Stimulated activated naive B cell treated with anti-CD40 and anti-IgM and Interleukin-4, amounts not matched to agents 10 μg/mL and 1 μg/mL and 100 μg/mL, for 72 hours (primary cell): Measurements from ENCODE around the gene NMUR1.
"Not testable (repeated sequence)": the region's sequence is repeated elsewhere in the genome, so short reads cannot be mapped to it uniquely, and the experiment has no call there.

Experiments used
- ATAC-seq, 2 donors: fragments of 150-1000 bp; cut with Tn5 transposase; replicated peaks; 2 replicates each; pipeline ENCODE4 v1.10.0; 2021; ENCODE audit warnings: moderate library complexity in 1 of 2
- DNase-seq: peaks from one replicate; pipeline ENCODE4 v3.0.0; 2021
- H3K27ac Mint-ChIP-seq: one replicate; pipeline ENCODE4 v1.8.0; 2022; ENCODE audit warnings: mild to moderate bottlenecking, mixed read lengths
- H3K27me3 Mint-ChIP-seq, 2 donors: one replicate each; pipeline ENCODE4 v1.8.0; 2022; ENCODE audit warnings: mixed read lengths in 2 of 2
- H3K36me3 Mint-ChIP-seq, 2 donors: one replicate each; pipeline ENCODE4 v1.8.0; 2022; ENCODE audit warnings: mixed read lengths in 2 of 2, mild to moderate bottlenecking in 1 of 2
- H3K4me1 Mint-ChIP-seq, 2 donors: one replicate each; pipeline ENCODE4 v1.8.0; 2022; ENCODE audit warnings: mixed read lengths in 2 of 2, mild to moderate bottlenecking in 1 of 2
- H3K4me3 Mint-ChIP-seq, 2 donors: one replicate each; pipeline ENCODE4 v1.8.0; 2022; ENCODE audit warnings: mild to moderate bottlenecking in 2 of 2, mixed read lengths in 2 of 2, moderate library complexity in 1 of 2
- H3K9me3 Mint-ChIP-seq, 2 donors: one replicate each; pipeline ENCODE4 v1.8.0; 2022; ENCODE audit warnings: mixed read lengths in 2 of 2, mild to moderate bottlenecking in 1 of 2

NMUR1 gene

GRCh38 chr2:231565887-231566594 is 35.8 kb upstream of the NMUR1 start:
- H3K27ac Mint-ChIP-seq: no peak overlapping the region
- peaks cover 7 to 8% of the 10 kb centered on the region in 2 donors for H3K4me1 Mint-ChIP-seq
- DNase-seq: no peak
- no peaks in the 10 kb centered on the region for H3K9me3 Mint-ChIP-seq
- no peaks in the 10 kb centered on the region for H3K36me3 Mint-ChIP-seq
- ATAC-seq: no peak
- no peak overlapping the region for H3K4me3 Mint-ChIP-seq
- peaks cover 0 to 3% of the 10 kb centered on the region in 2 donors for H3K27me3 Mint-ChIP-seq

DNA sequence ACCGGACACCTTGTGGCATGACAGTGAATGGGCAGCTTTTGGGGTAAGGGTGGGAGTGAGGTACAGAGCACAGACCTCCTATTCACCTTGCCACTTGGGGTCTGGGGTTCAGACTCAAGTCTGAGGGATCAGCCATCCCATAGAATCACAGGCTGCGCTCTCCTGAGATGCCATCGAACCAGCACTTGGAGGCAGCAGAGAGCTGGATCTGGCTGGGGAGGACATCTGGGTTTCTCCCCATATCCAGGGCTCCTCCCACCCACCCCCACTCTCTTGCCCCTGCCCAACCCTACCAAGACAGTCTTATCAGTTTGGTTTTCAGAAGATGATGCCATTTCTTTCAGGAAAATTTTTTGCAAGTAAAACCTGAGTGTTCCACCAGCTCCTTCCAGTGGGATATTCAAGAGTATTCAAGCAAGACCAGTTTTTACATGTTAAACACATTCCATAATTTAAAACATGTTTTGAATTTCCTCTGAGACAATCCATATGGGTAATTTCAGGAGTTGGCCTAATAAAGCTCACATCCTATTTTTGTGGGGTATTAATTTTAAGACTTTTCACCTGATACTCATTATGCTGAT is 33.2 kb upstream of the NMUR1 start:
- peak; percentile 20 for DNase-seq
- Mint-ChIP-seq H3K4me1 (peaks cover under 1 to 2% of the 10 kb centered on the region in 2 donors), H3K9me3 (no peaks in the 10 kb centered on the region), H3K4me3 (no peak overlapping the region), H3K36me3 (no peaks in the 10 kb centered on the region), H3K27me3 (no peaks in the 10 kb centered on the region), H3K27ac (no peak overlapping the region)
- ATAC-seq: peak; percentile 83 to 88

DNA sequence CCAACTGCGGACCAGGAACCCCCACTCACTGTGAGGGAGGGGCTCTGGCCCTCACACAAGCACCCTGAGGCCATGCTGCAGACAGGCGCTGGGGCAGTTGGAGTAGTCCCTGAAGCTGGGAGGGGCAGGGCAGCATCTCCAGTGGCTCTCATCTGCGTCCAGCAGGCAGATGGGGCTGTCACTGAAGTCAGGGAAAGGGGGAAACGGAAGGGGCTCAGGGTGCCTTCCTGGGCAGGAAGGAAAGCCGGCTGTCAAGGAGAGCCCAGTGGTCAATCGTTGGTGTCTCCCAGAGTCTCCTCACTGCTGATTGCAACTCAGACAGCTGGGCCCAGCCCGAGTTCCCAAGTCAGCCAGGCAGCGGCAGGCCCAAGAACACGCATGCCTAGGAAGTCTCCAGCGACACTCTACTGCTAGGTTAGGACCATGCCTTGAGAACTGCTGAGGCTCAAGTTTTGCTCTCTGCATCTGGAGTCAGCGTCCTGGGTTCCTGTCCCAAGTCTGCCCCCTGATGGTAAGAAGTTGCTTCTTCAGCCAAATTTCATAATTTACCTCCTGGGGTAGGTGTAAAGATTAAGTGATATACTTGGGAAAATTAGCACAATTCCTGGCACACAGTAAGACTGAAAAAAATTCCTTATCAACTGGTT is 27.4 kb upstream of the NMUR1 start:
- no peak overlapping the region for H3K27ac Mint-ChIP-seq
- ATAC-seq (peak; percentile 93 to 94), DNase-seq (peak; percentile 44)
- peaks cover 8 to 14% of the 10 kb centered on the region in 2 donors for H3K9me3 Mint-ChIP-seq
- peaks cover 8 to 12% of the 10 kb centered on the region in 2 donors for H3K36me3 Mint-ChIP-seq
- H3K4me3 Mint-ChIP-seq: no peak overlapping the region
- no peaks in the 10 kb centered on the region for H3K27me3 Mint-ChIP-seq
- H3K4me1 Mint-ChIP-seq: peaks cover 18% of the 10 kb centered on the region in 2 donors

GRCh38 chr2:231556981-231557380 is 26.7 kb upstream of the NMUR1 start:
- H3K4me3 Mint-ChIP-seq: no peak overlapping the region
- H3K27ac Mint-ChIP-seq: no peak overlapping the region
- H3K27me3 Mint-ChIP-seq: no peaks in the 10 kb centered on the region
- H3K9me3 Mint-ChIP-seq: peaks cover 8 to 15% of the 10 kb centered on the region in 2 donors
- peaks cover 9 to 14% of the 10 kb centered on the region in 2 donors for H3K36me3 Mint-ChIP-seq
- peaks cover 18% of the 10 kb centered on the region in 2 donors for H3K4me1 Mint-ChIP-seq
- ATAC-seq (no peak), DNase-seq (no peak)

- not testable (repeated sequence) for H3K27ac Mint-ChIP-seq, H3K4me3 Mint-ChIP-seq, DNase-seq, H3K27me3 Mint-ChIP-seq, ATAC-seq
- H3K36me3 Mint-ChIP-seq: peaks cover 9 to 14% of the 10 kb centered on the region in 2 donors
- H3K9me3 Mint-ChIP-seq: peaks cover 8 to 15% of the 10 kb centered on the region in 2 donors
- peaks cover 18% of the 10 kb centered on the region in 2 donors for H3K4me1 Mint-ChIP-seq
Observed at GRCh38 chr2:231556496-231556895, 26.3 kb upstream of the NMUR1 start.

DNA sequence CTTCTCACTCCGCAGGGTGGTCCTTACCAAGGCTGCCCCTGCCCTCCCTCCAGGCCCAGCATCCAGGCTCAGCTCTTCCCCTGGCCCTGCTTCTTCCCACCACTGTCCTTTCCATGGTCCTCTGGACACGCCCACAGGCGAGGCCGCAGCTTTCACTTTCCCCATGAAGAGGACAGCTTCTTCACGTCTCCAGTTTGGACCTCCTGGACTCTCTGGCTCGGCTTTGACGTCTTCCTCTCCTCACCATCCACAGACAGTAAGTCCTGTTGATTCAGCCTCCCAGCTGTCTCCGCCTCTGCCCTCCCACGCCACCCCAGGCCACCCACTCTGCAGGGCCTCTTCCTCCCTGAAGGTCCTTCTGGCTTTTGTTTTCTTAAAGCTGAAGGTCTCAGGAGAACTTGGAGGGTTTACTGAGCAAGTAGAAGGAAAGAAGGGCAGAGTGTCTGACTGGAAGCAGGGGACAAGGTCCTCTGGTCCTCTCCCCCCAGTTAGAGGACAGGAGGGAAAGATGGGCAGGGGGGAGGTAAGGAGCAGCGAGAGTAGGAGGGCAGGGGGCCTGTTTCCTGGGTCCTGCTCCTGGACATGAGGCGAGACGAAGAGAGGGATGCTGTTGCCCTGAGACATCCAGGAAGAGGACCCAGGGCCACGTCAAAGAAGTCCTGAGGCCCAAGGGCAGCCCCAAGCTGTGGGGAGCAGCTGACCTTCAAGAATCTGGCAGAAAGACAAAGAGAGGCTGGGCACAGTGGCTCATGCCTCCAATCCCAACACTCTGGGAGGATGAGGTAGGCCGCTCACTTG is 24.7 kb upstream of the NMUR1 start:
- Mint-ChIP-seq H3K36me3 (peaks cover 9 to 16% of the 10 kb centered on the region in 2 donors), H3K4me3 (peak overlapping the region; percentile 70 to 78), H3K27ac (peak overlapping the region; percentile 81), H3K4me1 (peaks cover 20% of the 10 kb centered on the region in 2 donors), H3K27me3 (no peaks in the 10 kb centered on the region), H3K9me3 (peaks cover 8 to 15% of the 10 kb centered on the region in 2 donors)
- DNase-seq: no peak
- peak; percentile 30 to 41 for ATAC-seq

- Mint-ChIP-seq H3K4me3 (peak overlapping the region; percentile 70 to 78), H3K27me3 (no peaks in the 10 kb centered on the region), H3K9me3 (peaks cover 8 to 15% of the 10 kb centered on the region in 2 donors), H3K36me3 (peaks cover 9 to 16% of the 10 kb centered on the region in 2 donors), H3K4me1 (peaks cover 23 to 27% of the 10 kb centered on the region in 2 donors), H3K27ac (peak overlapping the region; percentile 81)
- ATAC-seq: peak; percentile 45 to 52
- no peak for DNase-seq
Observed at GRCh38 chr2:231554327-231554726, 24.1 kb upstream of the NMUR1 start.

DNA sequence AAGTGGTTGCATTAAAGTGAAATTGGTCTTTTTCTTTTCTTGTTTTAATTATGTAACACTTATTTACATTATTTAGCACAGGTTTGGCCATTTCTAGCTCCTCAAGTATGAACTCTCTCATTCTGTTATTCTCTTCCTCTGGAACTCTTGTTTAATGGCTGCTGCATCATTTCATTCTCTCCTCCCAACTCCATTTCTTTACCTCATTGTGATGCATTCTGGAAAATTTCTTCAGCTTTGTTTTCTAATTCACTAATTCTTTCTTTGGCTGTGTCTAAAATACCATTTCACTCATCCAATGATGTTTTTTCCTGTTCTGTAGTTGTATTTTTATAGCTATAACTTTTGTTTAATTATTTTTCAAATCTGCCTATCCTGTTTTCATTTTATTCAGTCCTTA is 22.5 kb upstream of the NMUR1 start:
- peaks cover 8 to 15% of the 10 kb centered on the region in 2 donors for H3K9me3 Mint-ChIP-seq
- peaks cover 9 to 16% of the 10 kb centered on the region in 2 donors for H3K36me3 Mint-ChIP-seq
- DNase-seq (no peak), ATAC-seq (no peak)
- peaks cover 0 to 6% of the 10 kb centered on the region in 2 donors for H3K27me3 Mint-ChIP-seq
- H3K27ac Mint-ChIP-seq: no peak overlapping the region
- peaks cover 31 to 35% of the 10 kb centered on the region in 2 donors for H3K4me1 Mint-ChIP-seq
- H3K4me3 Mint-ChIP-seq: peak overlapping the region in 1 of 2 donors; percentile 22

DNA sequence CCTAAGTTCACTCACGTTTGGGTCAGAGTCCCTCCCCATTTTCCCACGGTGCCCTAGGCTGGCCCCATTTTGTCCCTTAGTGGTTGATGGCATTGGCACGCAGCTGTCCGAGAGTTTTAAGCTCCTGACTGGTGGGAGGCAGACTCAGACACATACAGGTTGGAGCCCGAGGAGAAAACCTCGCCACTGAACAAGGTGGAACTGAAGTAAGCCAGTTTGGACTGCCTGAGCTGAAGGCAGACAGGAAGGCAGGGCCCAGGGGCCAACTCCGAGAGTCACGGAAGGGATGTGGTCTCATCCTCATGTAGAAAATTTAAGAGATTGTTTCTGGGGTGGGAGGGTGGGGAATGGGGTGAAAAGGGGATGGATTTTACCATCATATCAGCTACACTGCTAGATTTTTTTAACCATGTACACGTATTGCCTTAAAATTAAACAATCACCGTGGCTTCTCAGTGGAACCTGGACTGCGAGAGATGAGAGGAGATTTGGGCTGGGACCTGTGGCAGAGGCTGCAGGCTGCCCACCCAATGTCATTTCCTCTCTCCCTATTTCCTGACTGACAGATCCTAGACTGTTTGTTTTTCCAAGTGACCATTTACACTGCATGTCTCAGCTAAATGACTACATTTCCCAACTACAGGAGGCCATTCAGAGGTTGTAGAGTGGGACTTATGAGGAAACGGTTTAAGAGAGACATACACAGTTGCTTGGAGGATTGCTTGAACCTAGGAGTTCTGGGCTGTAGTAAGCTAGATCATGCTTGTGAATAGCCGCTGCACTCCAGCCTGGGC is 19.4 kb upstream of the NMUR1 start:
- Mint-ChIP-seq H3K4me1 (peaks cover 33 to 43% of the 10 kb centered on the region in 2 donors), H3K27ac (no peak overlapping the region), H3K36me3 (peaks cover 10 to 19% of the 10 kb centered on the region in 2 donors)

GRCh38 chr2:231548752-231549151 is 18.5 kb upstream of the NMUR1 start:
- H3K4me1 Mint-ChIP-seq: peaks cover 28 to 34% of the 10 kb centered on the region in 2 donors
- H3K27ac Mint-ChIP-seq: peak overlapping the region; percentile 14
- ATAC-seq: no peak

More for the DNA sequence above, 19.4 kb upstream of the NMUR1 start:
- no peak for ATAC-seq
- no peak overlapping the region for H3K4me3 Mint-ChIP-seq
- H3K27me3 Mint-ChIP-seq: peaks cover 0 to 6% of the 10 kb centered on the region in 2 donors
- DNase-seq: no peak
- H3K9me3 Mint-ChIP-seq: peaks cover 10 to 15% of the 10 kb centered on the region in 2 donors

DNA sequence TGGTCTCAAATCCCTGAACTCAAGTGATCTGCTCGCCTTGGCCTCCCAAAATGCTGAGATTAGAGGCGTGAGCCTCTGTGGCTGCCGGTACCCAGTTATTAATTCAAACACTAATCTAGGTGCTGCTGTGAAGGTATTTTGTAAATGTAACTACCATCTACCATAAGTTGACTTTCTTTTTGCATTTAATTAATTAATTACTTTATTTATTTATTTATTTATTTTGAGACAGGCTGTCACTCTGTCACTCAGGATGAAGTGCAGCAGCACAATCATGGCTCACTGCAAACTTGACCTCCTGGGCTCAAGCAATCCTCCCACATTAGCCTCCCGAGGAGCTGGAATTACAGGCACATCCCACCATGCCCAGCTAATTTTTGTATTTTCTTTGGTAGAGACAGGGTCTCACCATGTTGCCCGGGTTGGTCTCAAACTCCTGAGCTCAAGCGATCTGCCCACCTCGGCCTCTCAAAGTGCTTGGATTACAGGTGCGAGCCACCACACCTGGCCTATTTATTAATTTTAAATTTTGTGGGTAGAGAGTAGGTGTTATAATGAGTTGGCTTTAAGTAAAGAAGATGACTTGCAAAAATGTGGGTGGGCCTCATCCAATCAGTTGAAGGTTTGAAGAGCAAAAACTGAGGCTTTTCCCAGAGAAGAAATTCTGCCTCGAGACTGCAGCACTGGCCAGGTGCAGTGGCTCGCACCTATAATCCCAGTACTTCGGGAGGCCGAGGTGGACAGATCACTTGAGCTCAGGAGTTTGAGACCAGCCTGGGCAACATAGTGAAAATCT is 17.3 kb upstream of the NMUR1 start:
- Mint-ChIP-seq H3K4me1 (peaks cover 28 to 33% of the 10 kb centered on the region in 2 donors), H3K27ac (no peak overlapping the region), H3K9me3 (peaks cover 2 to 5% of the 10 kb centered on the region in 2 donors), H3K36me3 (peaks cover 2 to 7% of the 10 kb centered on the region in 2 donors), H3K4me3 (no peak overlapping the region), H3K27me3 (peaks cover 0 to 6% of the 10 kb centered on the region in 2 donors)
- DNase-seq (no peak), ATAC-seq (no peak)

More at GRCh38 chr2:231548752-231549151, 18.5 kb upstream of the NMUR1 start:
- peaks cover 10 to 17% of the 10 kb centered on the region in 2 donors for H3K36me3 Mint-ChIP-seq
- no peak for DNase-seq
- H3K27me3 Mint-ChIP-seq: peaks cover 0 to 6% of the 10 kb centered on the region in 2 donors
- H3K4me3 Mint-ChIP-seq: no peak overlapping the region
- peaks cover 10 to 12% of the 10 kb centered on the region in 2 donors for H3K9me3 Mint-ChIP-seq

DNA sequence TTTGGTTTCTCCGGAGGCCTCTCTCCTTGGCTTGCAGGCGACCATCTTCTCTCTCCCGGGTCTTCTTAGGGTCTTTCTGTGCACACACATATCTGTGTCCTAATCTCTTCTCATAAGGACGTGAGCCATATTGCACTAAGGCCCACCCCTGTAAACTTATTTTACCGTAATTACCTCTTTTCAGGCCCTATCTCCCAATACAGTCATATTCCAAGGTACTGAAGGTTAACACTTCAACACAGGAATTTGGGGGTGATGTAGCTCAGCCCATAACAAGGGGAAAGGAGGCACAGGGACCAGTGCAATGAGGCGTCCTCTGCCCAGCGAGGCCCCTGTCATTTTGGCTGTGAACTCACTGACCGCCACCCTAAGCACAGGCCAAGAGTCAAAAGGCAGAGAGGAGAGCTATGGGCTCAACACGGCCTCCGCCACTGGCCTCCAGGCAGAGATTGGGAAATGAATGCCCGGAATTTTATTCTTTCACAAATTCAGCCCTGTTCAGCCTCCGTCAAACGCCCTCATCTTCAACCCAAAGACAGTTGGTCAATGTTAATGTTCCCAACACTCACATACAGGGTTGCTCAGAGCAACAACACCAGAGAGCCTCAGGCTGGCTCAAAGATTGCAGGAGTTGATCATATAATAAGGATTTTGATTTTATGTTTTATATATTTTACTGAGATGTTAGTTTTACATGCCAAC is 15.9 kb upstream of the NMUR1 start:
- peaks cover 6 to 13% of the 10 kb centered on the region in 2 donors for H3K27me3 Mint-ChIP-seq
- H3K4me1 Mint-ChIP-seq: peaks cover 31 to 33% of the 10 kb centered on the region in 2 donors
- peaks cover 8 to 9% of the 10 kb centered on the region in 2 donors for H3K9me3 Mint-ChIP-seq
- no peak for DNase-seq
- peak overlapping the region; percentile 91 for H3K27ac Mint-ChIP-seq
- H3K36me3 Mint-ChIP-seq: peaks cover 3 to 8% of the 10 kb centered on the region in 2 donors
- H3K4me3 Mint-ChIP-seq: peak overlapping the region; percentile 63 to 78
- ATAC-seq: peak in 1 of 2 donors; percentile 1
